ENCODE measurements around the gene UST. TPM values are rescaled to one million over a fixed set of nuclear protein-coding genes. Genes with fewer than 3 reads are reported as not detected.

UST gene
- total RNA-seq, 6 experiments from 2014 or later, result 0.44 to 1.9 (median 0.91) TPM

DNA sequence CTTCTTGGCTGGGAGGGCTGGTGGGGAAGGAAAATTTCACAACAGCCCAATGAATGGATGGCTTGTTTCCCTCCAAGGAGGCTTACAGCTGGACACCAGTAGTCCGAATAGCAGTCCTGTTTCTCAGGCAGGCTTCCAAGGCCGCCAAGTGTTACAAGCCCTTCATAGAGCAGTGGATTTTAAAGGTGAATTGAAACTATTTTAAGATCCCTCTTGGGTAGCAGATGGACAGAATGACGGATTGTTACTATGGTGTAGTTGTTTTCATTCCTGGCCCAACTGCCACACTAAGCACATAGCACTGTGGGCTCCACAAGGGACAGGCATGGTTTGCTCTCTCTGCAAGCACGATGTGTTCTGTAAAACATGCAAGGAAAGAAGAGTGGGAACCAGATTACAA is 367.3 kb downstream of the UST start:
- no peak for ATAC-seq
- no peak overlapping the region for H3K4me3 ChIP-seq
- no peak overlapping the region for H3K27ac ChIP-seq
- DNase-seq, result no peak
- WGBS (ENCODE audit: insufficient coverage, low coverage, low lambda C conversion rate, missing lambda C conversion rate), result 100% methylated on average over 1 of the region's 4 CpGs
- no peaks in the 10 kb centered on the region for H3K4me1 ChIP-seq
- no peaks in the 10 kb centered on the region for H3K36me3 ChIP-seq
- no peaks in the 10 kb centered on the region for H3K27me3 ChIP-seq
- H3K9me3 ChIP-seq, result no peaks in the 10 kb centered on the region
- TF ChIP-seq, protein P1, sequence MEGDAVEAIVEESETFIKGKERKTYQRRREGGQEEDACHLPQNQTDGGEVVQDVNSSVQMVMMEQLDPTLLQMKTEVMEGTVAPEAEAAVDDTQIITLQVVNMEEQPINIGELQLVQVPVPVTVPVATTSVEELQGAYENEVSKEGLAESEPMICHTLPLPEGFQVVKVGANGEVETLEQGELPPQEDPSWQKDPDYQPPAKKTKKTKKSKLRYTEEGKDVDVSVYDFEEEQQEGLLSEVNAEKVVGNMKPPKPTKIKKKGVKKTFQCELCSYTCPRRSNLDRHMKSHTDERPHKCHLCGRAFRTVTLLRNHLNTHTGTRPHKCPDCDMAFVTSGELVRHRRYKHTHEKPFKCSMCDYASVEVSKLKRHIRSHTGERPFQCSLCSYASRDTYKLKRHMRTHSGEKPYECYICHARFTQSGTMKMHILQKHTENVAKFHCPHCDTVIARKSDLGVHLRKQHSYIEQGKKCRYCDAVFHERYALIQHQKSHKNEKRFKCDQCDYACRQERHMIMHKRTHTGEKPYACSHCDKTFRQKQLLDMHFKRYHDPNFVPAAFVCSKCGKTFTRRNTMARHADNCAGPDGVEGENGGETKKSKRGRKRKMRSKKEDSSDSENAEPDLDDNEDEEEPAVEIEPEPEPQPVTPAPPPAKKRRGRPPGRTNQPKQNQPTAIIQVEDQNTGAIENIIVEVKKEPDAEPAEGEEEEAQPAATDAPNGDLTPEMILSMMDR (IDR thresholded peaks at IDR 0.05), result no peak
- no peak for TF ChIP-seq POLR2A (IDR thresholded peaks at IDR 0.05)
- intact Hi-C loops (cut with DNase I), result no loop called here

DNA sequence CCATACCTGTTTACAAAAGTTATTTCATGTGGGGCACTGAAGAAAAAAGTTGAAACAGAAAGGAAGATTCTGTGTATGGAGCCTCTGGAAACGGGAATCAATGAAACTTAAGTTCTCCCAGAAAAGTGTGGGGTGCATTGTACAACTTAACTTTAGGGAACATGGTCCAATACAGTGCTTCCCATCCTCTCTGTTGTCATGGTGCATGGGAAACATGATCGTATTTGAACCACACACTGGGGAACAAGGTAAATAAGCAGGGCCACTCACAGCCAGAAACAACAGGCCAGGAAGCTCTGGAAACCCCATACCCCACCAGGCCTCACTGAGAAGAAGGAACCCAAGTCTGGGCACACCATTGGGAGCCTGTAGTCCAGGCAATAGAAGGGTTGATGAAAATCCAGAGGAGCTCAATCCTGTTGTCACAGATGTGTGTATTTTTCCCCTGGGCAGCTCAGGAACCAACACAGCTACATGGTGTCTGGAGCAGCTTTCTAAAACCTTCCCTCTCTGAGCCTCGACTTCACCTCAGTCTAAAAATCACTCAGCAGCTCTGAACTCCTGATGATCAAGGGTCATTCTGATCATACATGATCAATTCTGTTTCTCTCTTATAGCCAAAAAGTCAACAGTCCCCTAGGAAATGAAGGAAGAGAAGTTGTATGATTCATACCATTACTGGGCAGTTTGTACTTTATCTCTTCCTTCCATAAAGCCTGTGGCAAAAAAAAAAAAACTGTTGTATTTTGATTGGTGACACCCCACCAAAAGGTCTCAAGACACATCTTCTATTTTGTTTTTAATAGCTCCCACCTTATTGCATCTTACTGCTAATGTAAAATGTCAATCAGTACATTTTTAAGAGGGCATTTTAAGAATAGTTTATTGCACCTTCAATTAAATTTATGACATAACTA is 372.2 kb downstream of the UST start:
- no peaks in the 10 kb centered on the region for H3K27me3 ChIP-seq
- H3K27ac ChIP-seq, result no peak overlapping the region
- TF ChIP-seq, protein P1 (IDR thresholded peaks at IDR 0.05), result no peak
- TF ChIP-seq POLR2A (IDR thresholded peaks at IDR 0.05), result no peak
- no peaks in the 10 kb centered on the region for H3K36me3 ChIP-seq
- intact Hi-C loops (cut with DNase I), result no loop called here
- H3K4me3 ChIP-seq, result no peak overlapping the region
- ATAC-seq, result no peak
- no peaks in the 10 kb centered on the region for H3K9me3 ChIP-seq
- H3K4me1 ChIP-seq, result no peaks in the 10 kb centered on the region
- 37% methylated on average over 2 of the region's 3 CpGs for WGBS (ENCODE audit: insufficient coverage, low coverage, low lambda C conversion rate, missing lambda C conversion rate)
- no peak for DNase-seq

DNA sequence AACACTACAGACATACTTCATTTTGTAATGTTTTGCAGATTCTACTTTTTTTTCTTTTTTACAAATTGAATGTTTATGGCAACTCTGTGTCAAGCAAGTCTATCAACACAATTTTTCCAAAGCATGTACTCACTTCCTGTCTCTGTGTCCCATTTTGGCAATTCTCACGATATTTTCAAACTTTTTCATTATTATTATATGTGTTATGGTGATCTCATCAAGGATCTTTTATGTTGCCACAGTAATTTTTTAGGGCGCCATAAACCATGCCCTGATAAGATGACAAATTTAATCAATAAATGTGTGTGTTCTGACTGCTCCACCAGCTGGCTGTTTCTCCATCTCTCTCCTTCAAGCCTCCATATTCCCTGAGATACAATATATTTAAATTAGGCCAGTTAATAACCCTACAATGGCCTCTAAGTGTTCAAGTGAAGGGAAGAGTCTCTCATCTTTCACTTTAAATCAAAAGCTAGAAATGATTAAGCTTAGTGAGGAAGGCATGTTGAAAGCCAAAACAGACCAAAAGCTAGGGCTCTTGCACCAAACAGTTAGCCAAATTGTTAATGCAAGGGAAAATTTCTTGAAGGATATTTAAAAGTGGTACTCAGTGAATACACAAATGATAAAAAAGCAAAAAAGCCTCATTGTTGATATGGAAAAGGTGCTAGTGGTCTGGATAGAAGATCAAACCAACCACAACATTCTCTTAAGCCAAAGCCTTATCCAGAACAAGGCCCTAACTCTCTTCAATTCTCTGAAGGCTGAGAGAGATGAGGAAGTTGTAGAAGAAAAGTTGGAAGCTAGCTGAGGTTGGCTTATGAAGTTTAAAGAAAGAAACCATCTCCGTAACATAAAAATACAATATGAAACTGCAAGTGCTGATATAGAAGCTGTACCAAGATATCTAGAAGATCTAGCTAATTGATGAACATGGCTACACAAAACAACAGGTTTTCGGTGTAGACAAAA is 376.3 kb downstream of the UST start:
- Histone ChIP-seq H3K36me3 (no peaks in the 10 kb centered on the region), H3K27me3 (no peaks in the 10 kb centered on the region), H3K9me3 (no peaks in the 10 kb centered on the region), H3K27ac (no peak overlapping the region), H3K4me3 (no peak overlapping the region), H3K4me1 (no peaks in the 10 kb centered on the region)
- WGBS (ENCODE audit: insufficient coverage, low coverage, low lambda C conversion rate, missing lambda C conversion rate), result 45% methylated on average over 4 of the region's 4 CpGs
- intact Hi-C loops (cut with DNase I), result no loop called here
- ATAC-seq (no peak), DNase-seq (no peak)
- no peak for TF ChIP-seq POLR2A (IDR thresholded peaks at IDR 0.05)
- TF ChIP-seq, protein P1 (IDR thresholded peaks at IDR 0.05), result no peak

DNA sequence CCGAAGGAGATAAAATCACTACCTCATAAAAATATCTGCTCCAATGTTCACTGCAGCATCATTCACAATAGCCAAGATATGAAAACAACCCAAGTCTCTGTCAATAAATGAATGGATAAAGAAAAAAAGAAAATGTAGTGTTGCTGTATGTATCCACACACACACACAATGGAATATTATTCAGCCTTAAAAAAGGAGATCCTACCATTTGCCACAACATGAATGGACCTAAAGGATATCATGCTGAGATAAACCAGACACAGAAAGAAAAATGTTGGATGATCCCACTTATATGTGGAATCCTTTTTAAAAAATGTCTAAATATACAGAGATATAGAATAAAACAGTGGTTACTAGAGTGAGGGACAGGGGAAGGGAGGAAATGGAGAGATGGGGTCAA is 378.5 kb downstream of the UST start:
- intact Hi-C loops (cut with DNase I), result no loop called here
- Histone ChIP-seq H3K9me3 (no peaks in the 10 kb centered on the region), H3K4me3 (no peak overlapping the region), H3K36me3 (no peaks in the 10 kb centered on the region), H3K27ac (no peak overlapping the region), H3K27me3 (no peaks in the 10 kb centered on the region), H3K4me1 (peaks cover 0 to 4% (median 0%) of the 10 kb centered on the region in 4 donors)
- DNase-seq (no peak), ATAC-seq (no peak)
- TF ChIP-seq, protein P1 (IDR thresholded peaks at IDR 0.05), result no peak
- no peak for TF ChIP-seq POLR2A (IDR thresholded peaks at IDR 0.05)
- WGBS (ENCODE audit: insufficient coverage, low coverage, low lambda C conversion rate, missing lambda C conversion rate), result 75% methylated on average over 1 of the region's 1 CpG

Measured in right lobe of liver (tissue), 6 donors.